GM19455 (cell line): ENCODE measurements around the gene NRXN3.
"Not testable (repeated sequence)": the region's sequence is repeated elsewhere in the genome, so short reads cannot be mapped to it uniquely, and the experiment has no call there.

ENCODE experiments used
- ATAC-seq: cut with Tn5 transposase; IDR thresholded peaks from one replicate; pipeline ENCODE4 v1.9.1; 2021; ENCODE audit not compliant: unreplicated experiment

The NRXN3 gene

GRCh38 chr14:78983126-78983525 is 813.0 kb downstream of the NRXN3 start:
- no peak for ATAC-seq

GRCh38 chr14:78985668-78986381 is 815.7 kb downstream of the NRXN3 start:
- ATAC-seq, result no peak

GRCh38 chr14:78986989-78987388 is 816.8 kb downstream of the NRXN3 start:
- no peak for ATAC-seq

- no peak for ATAC-seq
Observed at GRCh38 chr14:78989221-78989620, 819.0 kb downstream of the NRXN3 start.

- ATAC-seq, result no peak
Observed at GRCh38 chr14:78992867-78993266, 822.7 kb downstream of the NRXN3 start.

GRCh38 chr14:78997811-78998210 is 827.6 kb downstream of the NRXN3 start:
- no peak for ATAC-seq

GRCh38 chr14:79009286-79009685 is 839.1 kb downstream of the NRXN3 start:
- no peak for ATAC-seq

- no peak for ATAC-seq
Observed at GRCh38 chr14:79011091-79011919, 841.1 kb downstream of the NRXN3 start.

GRCh38 chr14:79011920-79012204 is 841.7 kb downstream of the NRXN3 start:
- no peak for ATAC-seq

- no peak for ATAC-seq
Observed at GRCh38 chr14:79016828-79017505, 846.8 kb downstream of the NRXN3 start.

- ATAC-seq, result no peak
Observed at GRCh38 chr14:79017561-79017960, 847.4 kb downstream of the NRXN3 start.

GRCh38 chr14:79018836-79019235 is 848.7 kb downstream of the NRXN3 start:
- ATAC-seq, result no peak

GRCh38 chr14:79019898-79020297 is 849.7 kb downstream of the NRXN3 start:
- not testable (repeated sequence) for ATAC-seq

GRCh38 chr14:79021766-79022165 is 851.6 kb downstream of the NRXN3 start:
- ATAC-seq, result no peak

- no peak for ATAC-seq
Observed at GRCh38 chr14:79027138-79027537, 857.0 kb downstream of the NRXN3 start.

- no peak for ATAC-seq
Observed at GRCh38 chr14:79028281-79028680, 858.1 kb downstream of the NRXN3 start.

GRCh38 chr14:79036441-79036840 is 866.3 kb downstream of the NRXN3 start:
- no peak for ATAC-seq

- ATAC-seq, result no peak
Observed at GRCh38 chr14:79037106-79037505, 866.9 kb downstream of the NRXN3 start.

GRCh38 chr14:79037593-79037992 is 867.4 kb downstream of the NRXN3 start:
- no peak for ATAC-seq

- no peak for ATAC-seq
Observed at GRCh38 chr14:79040790-79041189, 870.6 kb downstream of the NRXN3 start.

- no peak for ATAC-seq
Observed at GRCh38 chr14:79043194-79043889, 873.2 kb downstream of the NRXN3 start.
